Natural killer cell treated with Interleukin-12 subunit alpha and Interleukin-12 subunit beta and Interleukin-15 and Interleukin-18, amount 100 ng/mL, for 72 hours (primary cell): Measurements from ENCODE around the gene PRKD1. TPM values are rescaled to one million over a fixed set of nuclear protein-coding genes. Genes with fewer than 3 reads are reported as not detected.

Experiments used
- ATAC-seq, 2 donors: fragments of 150-1000 bp; cut with Tn5 transposase in 1 of 2; sonication (Bioruptor Pico), chemical (Tn5 transposase) in 1 of 2; 2 replicates each; pipeline ENCODE4 v1.10.0; 2021
- DNase-seq: peaks from one replicate; pipeline ENCODE4 v3.0.0; 2022; ENCODE audit warnings: low spot score
- H3K27ac Mint-ChIP-seq, 2 donors: 1 replicate in 1 of 2; 2 replicates in 1 of 2; pipeline ENCODE4 v1.8.0; 2022; ENCODE audit warnings: mixed read lengths in 2 of 2, mild to moderate bottlenecking in 1 of 2, moderate library complexity in 1 of 2
- H3K27me3 Mint-ChIP-seq, 2 donors: 1 replicate in 1 of 2; 2 replicates in 1 of 2; pipeline ENCODE4 v1.8.0; 2022; ENCODE audit warnings: mixed read lengths in 2 of 2
- H3K36me3 Mint-ChIP-seq: one replicate; pipeline ENCODE4 v1.8.0; 2022; ENCODE audit warnings: mixed read lengths
- H3K4me1 Mint-ChIP-seq, 2 donors: 1 replicate in 1 of 2; 2 replicates in 1 of 2; pipeline ENCODE4 v1.8.0; 2022; ENCODE audit warnings: low read depth in 2 of 2, mixed read lengths in 2 of 2, mild to moderate bottlenecking in 1 of 2
- H3K4me3 Mint-ChIP-seq: one replicate; pipeline ENCODE4 v1.8.0; 2022; ENCODE audit warnings: mixed read lengths
- H3K9me3 Mint-ChIP-seq: 2 replicates; pipeline ENCODE4 v1.8.0; 2022; ENCODE audit warnings: mixed read lengths
- total RNA-seq, 2 donors: library from RNA; stranded (reverse); gene quantifications; one replicate each; pipeline ENCODE4 v1.2.3, GENCODE V29; 2022

PRKD1 gene
- total RNA-seq, 2 donors from 2014 or later: 0.61 TPM; not detected in 1

DNA sequence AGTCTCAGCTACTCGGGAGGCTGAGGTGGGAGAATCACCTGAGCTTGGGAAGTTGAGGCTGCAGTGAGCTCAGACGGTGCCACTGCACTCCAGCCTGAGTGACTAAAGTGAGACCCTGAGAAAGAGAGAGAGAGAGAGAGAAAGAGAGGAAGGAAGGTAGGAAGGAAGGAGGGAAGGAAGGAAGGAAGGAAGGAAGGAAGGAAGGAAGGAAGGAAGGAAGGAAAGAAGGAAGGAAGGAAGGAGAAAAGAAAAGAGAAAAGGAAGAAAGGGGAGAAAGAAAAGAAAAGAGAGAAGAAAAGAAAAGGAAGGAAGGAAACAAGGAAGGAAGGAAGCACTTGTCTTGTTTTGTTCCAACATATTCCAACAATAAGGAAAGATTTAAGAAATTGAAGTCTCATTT lies 7.8 kb downstream of the PRKD1 start:
- H3K27ac Mint-ChIP-seq: no peak overlapping the region
- H3K36me3 Mint-ChIP-seq: no peaks in the 10 kb centered on the region
- peaks cover 4 to 6% of the 10 kb centered on the region in 2 donors for H3K27me3 Mint-ChIP-seq
- DNase-seq (no peak), ATAC-seq (no peak)
- H3K4me3 Mint-ChIP-seq: no peak overlapping the region
- H3K4me1 Mint-ChIP-seq: no peaks in the 10 kb centered on the region
- H3K9me3 Mint-ChIP-seq: peaks cover 8% of the 10 kb centered on the region

DNA sequence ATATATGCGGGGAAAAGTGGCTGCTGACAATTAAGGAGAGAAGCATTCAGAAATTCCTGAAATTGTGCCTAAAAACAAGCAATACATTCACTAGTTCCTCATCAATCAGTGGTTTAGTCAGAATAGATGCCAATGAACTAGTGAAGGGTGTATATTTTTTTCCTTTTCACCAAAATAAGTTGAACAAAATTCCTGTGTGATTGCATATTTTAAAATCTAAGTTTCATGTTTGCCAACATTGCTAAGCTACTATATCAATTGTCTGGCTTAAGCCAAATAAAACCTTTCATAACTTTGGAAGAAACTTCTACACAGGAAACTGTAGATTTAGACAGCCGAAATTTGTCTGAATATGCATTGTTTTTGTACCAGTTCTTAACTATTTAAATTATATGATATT lies 8.7 kb downstream of the PRKD1 start:
- H3K9me3 Mint-ChIP-seq: peaks cover 8% of the 10 kb centered on the region
- H3K27ac Mint-ChIP-seq: no peak overlapping the region
- H3K27me3 Mint-ChIP-seq: no peaks in the 10 kb centered on the region
- H3K4me3 Mint-ChIP-seq: no peak overlapping the region
- DNase-seq: no peak
- no peak for ATAC-seq
- H3K4me1 Mint-ChIP-seq: no peaks in the 10 kb centered on the region
- no peaks in the 10 kb centered on the region for H3K36me3 Mint-ChIP-seq

DNA sequence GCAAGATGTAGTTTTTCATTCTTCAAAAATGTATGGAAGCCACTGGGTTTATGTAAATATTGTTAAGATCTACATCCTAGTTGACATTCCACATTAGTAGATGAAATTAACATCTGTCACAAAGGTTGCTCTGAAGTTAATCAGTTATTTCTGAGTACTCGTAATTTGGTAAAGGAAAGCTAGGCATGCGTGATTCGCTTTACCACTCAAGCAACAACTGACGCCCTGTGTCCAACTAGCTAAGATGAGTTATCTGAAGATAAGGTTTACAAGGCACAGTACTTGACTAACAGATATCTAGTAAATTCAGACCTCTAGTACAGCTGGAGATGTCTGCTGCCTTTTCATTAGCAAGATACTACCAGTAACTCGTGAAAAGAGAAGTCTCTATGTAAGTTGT lies 14.1 kb downstream of the PRKD1 start:
- Mint-ChIP-seq H3K4me1 (no peaks in the 10 kb centered on the region), H3K9me3 (peaks cover 10% of the 10 kb centered on the region), H3K4me3 (no peak overlapping the region), H3K27ac (no peak overlapping the region), H3K27me3 (no peaks in the 10 kb centered on the region), H3K36me3 (no peaks in the 10 kb centered on the region)
- ATAC-seq (no peak), DNase-seq (no peak)

DNA sequence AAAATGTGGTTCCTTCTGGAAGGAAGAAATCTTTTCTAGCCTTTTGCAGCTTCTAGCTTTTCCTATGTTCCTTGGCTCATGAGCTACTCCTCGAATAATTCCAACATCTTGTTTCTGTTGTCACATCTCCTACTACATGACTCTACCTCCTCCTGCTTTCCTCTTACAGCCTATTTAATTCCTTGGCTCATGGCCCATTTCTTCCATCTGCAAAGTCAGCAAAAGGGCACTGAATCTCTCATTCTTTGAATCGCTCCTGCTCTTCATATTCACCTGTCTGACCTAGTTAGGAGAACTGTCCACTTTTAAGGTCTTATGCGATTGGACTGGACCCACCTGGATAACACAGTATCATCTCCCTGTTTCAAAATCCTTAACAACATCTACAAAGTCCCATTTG lies 15.8 kb downstream of the PRKD1 start:
- H3K27ac Mint-ChIP-seq: no peak overlapping the region
- H3K4me1 Mint-ChIP-seq: no peaks in the 10 kb centered on the region
- ATAC-seq (no peak), DNase-seq (no peak)
- peaks cover 10% of the 10 kb centered on the region for H3K9me3 Mint-ChIP-seq
- no peak overlapping the region for H3K4me3 Mint-ChIP-seq
- H3K36me3 Mint-ChIP-seq: no peaks in the 10 kb centered on the region
- no peaks in the 10 kb centered on the region for H3K27me3 Mint-ChIP-seq

DNA sequence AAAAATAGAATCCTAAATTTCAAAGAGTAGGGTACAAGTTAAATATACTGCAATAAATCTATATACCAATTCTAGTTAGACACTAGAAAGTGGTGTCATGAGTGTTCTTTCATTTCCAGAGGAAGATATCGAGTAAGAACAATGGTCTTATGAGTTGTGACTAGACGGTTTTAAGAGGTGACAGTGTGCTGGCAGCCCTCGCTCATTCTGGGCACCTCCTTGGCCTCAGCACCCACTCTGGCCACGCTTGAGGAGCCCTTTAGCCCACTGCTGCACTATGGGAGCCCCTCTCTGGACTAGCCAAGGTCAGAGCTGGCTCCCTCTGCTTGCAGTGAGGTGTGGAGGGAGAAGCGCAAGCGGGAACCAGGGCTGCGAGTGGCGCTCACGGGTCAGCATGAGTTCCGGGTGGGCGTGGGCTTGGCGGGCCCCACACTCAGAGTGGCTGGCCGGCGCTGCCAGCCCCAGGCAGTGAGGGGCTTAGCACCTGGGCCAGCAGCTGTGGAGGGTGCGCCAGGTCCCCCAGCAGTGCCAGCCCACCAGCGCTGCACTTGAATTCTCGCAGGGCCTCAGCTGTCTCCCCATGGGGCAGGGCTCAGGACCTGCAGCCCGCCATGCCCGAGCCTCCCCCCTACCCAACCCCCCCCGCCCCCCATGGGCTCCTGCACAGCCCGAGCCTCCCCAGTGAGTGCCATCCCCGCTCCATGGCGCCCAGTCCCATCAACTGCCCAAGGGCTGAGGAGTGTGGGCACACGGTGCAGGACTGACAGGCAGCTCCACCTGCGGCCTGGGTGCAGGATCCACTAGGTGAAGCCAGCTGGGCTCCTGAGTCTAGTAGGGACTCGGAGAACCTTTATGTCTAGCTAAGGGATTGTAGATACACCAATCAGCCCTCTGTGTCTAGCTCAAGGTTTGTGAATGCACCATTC lies 18.7 kb downstream of the PRKD1 start:
- H3K4me3 Mint-ChIP-seq: no peak overlapping the region
- H3K36me3 Mint-ChIP-seq: no peaks in the 10 kb centered on the region
- ATAC-seq (no peak), DNase-seq (no peak)
- peaks cover 9% of the 10 kb centered on the region for H3K9me3 Mint-ChIP-seq
- H3K4me1 Mint-ChIP-seq: no peaks in the 10 kb centered on the region
- no peaks in the 10 kb centered on the region for H3K27me3 Mint-ChIP-seq
- no peak overlapping the region for H3K27ac Mint-ChIP-seq

DNA sequence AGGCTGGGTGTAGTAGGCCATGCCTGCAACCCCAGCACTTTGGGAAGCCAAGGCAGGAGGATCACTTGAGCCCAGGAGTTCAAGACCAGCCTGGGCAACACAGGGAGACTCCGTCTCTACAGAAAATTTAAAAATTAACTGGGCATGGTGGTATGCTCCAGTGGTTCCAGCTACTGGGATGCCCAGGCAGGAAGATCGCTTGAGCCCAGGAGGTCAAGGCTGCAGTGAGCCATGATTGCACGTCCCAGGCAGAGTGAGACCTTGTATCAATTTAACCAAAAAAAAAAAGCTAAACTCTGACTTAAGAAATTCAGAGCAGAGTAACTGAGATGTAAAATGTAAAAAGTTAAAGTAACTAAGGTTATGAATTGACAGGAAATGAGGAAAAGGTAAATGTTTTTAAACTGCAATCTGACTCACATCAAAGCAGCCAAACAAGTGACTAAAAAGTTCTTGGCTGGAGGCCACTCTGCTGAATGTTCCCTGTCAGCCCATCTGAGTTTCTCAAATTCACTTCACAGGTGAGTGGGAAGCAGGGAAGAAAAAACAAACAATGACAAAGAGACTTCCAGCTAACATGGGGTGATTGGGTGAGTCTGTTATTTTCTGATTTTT lies 21.3 kb downstream of the PRKD1 start:
- no peaks in the 10 kb centered on the region for H3K4me1 Mint-ChIP-seq
- ATAC-seq (no peak), DNase-seq (no peak)
- H3K27ac Mint-ChIP-seq: no peak overlapping the region
- peaks cover 6% of the 10 kb centered on the region for H3K9me3 Mint-ChIP-seq
- no peaks in the 10 kb centered on the region for H3K36me3 Mint-ChIP-seq
- no peaks in the 10 kb centered on the region for H3K27me3 Mint-ChIP-seq
- H3K4me3 Mint-ChIP-seq: no peak overlapping the region

DNA sequence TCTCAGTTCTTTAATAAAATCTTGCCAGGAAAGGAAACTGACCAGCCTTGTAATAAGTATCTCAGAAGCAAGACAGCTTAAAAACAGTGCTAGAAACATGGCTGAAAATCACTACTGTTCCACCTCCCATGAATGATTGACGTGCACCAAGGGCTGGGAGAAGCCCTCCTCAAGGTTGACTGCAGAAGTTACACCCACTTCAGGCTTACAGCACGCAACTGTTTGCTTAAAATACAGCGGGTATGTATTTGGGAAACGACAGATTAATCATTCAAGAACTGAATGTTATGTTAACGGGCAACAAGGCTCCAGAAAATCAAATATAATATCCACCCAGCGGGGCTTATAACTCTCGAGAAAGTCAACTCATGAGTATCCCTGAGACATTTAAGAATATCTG lies 22.1 kb downstream of the PRKD1 start:
- DNase-seq: no peak
- no peaks in the 10 kb centered on the region for H3K4me1 Mint-ChIP-seq
- ATAC-seq: no peak

DNA sequence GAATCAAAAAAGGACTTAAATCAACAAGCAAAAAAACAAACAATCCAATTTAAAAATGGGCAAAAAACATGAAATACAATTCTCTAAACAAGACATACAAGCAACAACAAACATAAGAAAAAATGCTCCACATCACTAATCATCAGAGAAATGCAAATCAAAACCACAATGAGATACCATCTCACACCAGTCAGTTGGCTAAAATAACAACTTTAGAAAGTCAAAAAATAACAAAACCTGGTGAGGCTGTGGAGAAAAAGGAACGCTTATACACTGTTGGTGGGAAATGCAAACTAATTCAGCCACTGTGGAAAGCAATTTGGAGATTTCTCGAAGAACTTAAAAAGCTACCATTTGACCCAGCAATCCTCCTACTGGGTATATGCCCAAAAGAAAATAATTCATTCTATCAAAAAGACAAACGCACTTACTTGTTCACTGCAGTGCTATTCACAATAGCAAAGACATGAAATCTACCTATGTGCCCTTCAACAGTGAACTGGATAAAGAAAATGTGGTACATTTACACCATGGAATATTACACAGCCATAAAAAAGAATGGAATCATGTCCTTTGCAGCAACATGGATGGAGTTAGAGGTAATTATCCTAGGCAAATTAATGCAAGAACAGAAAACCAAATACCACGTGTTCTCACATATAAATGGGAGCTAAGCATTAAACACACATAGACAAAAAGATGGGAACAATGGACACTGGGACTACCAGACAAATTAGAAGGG lies 26.9 kb downstream of the PRKD1 start:
- H3K27ac Mint-ChIP-seq: no peak overlapping the region
- ATAC-seq (no peak), DNase-seq (no peak)
- H3K9me3 Mint-ChIP-seq: peaks cover 7% of the 10 kb centered on the region
- H3K27me3 Mint-ChIP-seq: no peaks in the 10 kb centered on the region
- H3K4me3 Mint-ChIP-seq: no peak overlapping the region
- H3K4me1 Mint-ChIP-seq: no peaks in the 10 kb centered on the region
- H3K36me3 Mint-ChIP-seq: peaks cover 5% of the 10 kb centered on the region

More for the DNA sequence above, 22.1 kb downstream of the PRKD1 start:
- Mint-ChIP-seq H3K27ac (no peak overlapping the region), H3K4me3 (no peak overlapping the region), H3K9me3 (peaks cover 8% of the 10 kb centered on the region), H3K27me3 (no peaks in the 10 kb centered on the region), H3K36me3 (no peaks in the 10 kb centered on the region)

DNA sequence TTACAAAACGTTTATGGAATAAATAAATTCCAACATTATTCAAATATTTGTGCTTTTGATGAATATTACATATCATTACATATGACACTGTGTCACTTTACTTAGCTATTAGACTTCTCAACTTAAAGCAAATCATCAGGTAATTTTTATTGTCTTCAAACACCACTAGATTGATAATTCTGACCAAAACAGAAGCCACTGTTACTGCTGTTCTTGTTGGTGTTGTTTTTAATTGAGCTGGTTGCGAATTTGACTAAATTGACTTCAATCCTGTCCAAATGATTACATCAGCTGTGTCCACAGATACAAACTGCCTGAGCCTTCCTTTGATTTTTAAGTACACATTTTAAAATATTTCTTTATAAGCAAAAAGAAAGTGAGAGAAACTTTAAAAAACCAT lies 29.2 kb downstream of the PRKD1 start:
- no peaks in the 10 kb centered on the region for H3K27me3 Mint-ChIP-seq
- no peak overlapping the region for H3K27ac Mint-ChIP-seq
- no peak overlapping the region for H3K4me3 Mint-ChIP-seq
- DNase-seq: no peak
- no peaks in the 10 kb centered on the region for H3K4me1 Mint-ChIP-seq
- peaks cover 16% of the 10 kb centered on the region for H3K9me3 Mint-ChIP-seq
- ATAC-seq: no peak
- H3K36me3 Mint-ChIP-seq: peaks cover 5% of the 10 kb centered on the region

DNA sequence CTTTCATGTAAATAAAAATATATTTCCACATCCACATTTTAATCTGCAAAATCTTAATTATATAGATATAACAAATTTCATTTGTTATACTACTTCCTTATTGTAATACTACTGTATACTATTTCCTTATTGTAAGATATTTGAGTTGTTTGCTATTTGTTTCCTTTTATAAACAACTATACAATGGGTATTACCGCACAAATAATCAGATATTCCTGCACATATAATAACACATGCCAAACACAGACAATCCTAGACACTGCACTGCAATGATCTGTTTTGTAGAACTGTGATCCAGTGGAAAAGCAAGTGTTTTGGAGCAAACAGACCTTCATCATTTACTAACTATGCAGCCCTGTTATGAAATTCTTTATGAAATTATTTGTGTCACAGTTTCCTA lies 30.5 kb downstream of the PRKD1 start:
- Mint-ChIP-seq H3K9me3 (peaks cover 16% of the 10 kb centered on the region), H3K27ac (no peak overlapping the region), H3K4me1 (no peaks in the 10 kb centered on the region), H3K4me3 (no peak overlapping the region), H3K36me3 (peaks cover 5% of the 10 kb centered on the region), H3K27me3 (no peaks in the 10 kb centered on the region)
- ATAC-seq: no peak
- DNase-seq: no peak

DNA sequence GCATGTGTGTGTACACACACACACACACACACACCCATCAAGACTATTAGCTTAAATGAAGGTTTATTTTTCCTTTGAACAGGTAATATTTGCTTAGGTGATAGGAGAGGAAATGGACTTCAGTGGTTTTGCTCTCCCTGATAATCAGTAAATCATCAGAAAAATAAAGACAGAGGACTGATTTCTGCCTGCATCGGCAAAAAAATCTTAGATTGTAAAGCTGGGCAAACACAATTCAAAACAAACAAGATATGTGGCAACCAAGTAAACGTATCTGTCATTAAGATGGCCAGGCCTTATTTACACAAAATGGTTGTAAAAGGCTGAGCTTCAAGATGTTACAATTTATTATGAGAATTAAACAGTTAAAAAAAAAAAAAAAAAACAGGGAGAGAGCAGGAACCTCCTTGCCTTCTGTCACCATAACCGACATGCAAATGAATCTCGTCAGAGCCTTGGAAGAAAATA lies 31.3 kb downstream of the PRKD1 start:
- DNase-seq (no peak), ATAC-seq (no peak)
- peaks cover 21% of the 10 kb centered on the region for H3K9me3 Mint-ChIP-seq
- no peak overlapping the region for H3K4me3 Mint-ChIP-seq
- H3K27me3 Mint-ChIP-seq: no peaks in the 10 kb centered on the region
- H3K36me3 Mint-ChIP-seq: peaks cover 5% of the 10 kb centered on the region
- H3K27ac Mint-ChIP-seq: no peak overlapping the region
- H3K4me1 Mint-ChIP-seq: no peaks in the 10 kb centered on the region

DNA sequence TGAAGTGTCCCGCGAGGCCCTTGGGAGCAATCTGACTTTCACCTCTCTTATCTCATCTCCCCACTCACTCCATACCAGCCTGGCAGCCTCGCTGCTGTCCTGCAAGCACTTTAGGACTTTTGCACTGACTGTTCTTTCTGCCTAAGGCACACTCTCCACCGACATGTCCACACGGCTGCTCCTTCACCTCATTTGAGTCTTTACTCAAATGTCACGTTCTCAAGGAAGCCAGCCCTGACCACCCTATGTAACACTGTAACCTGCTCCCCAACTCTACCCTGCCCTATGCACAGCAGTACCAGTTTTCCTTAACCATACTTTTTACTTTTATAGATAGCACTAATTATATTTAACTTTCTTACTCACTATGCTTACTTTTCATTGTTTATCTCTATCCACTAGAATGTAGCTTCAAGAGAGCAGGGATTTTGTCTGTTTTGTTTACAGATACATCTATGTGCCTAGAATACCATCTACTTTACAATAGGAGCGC lies 32.0 kb downstream of the PRKD1 start:
- Mint-ChIP-seq H3K27ac (no peak overlapping the region), H3K4me1 (no peaks in the 10 kb centered on the region), H3K9me3 (peaks cover 19% of the 10 kb centered on the region), H3K4me3 (no peak overlapping the region), H3K27me3 (no peaks in the 10 kb centered on the region), H3K36me3 (peaks cover 5% of the 10 kb centered on the region)
- no peak for DNase-seq
- no peak for ATAC-seq

DNA sequence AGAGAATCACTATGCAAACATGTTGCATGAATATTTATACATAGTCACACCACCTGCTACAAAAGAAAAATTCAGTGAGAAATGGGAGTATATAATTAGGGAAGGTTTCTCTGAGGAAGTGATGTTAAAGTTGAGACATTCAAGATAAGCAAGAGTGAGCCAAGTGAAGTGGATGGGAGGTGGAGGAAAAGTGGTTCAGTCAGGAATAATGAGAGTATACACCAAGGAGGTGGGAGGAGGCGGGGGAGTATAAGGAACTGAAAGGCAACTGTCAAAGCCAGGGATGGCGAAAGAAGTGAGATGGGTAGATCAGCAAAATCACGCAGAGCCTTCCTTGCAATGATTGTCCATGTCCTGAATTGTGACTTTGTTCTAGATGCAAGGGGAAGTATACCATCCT lies 33.7 kb downstream of the PRKD1 start:
- DNase-seq: no peak
- Mint-ChIP-seq H3K4me3 (no peak overlapping the region), H3K36me3 (no peaks in the 10 kb centered on the region), H3K4me1 (no peaks in the 10 kb centered on the region), H3K27me3 (no peaks in the 10 kb centered on the region), H3K27ac (no peak overlapping the region), H3K9me3 (peaks cover 19% of the 10 kb centered on the region)
- no peak for ATAC-seq

DNA sequence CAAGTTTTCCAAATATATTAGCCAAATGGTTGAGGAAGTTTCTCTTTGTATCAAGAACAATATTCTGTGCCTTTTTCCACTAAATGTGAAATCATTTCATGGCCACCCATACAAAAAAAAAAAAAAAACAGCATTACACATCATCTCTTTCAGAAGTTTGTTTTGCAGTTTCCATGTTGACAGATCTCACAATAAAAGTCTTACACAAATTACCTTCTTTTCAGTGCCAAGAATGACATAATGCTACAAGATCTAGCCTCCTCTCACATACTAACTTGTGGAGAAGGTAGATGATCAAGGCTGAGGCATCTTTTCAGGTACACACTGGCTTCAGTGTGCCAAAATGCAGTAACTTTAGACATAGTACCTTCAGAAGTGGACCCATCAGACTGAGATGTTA lies 35.3 kb downstream of the PRKD1 start:
- Mint-ChIP-seq H3K36me3 (no peaks in the 10 kb centered on the region), H3K4me3 (no peak overlapping the region), H3K4me1 (no peaks in the 10 kb centered on the region), H3K27me3 (no peaks in the 10 kb centered on the region), H3K27ac (no peak overlapping the region), H3K9me3 (peaks cover 22% of the 10 kb centered on the region)
- ATAC-seq (no peak), DNase-seq (no peak)
